Choroid plexus epithelial cell (primary cell): ENCODE data around the gene TGFBR3.

Experiments
- DNase-seq: peaks from one replicate; pipeline ENCODE4 v3.0.0-alpha.2; 2010; ENCODE audit warnings: low read depth
- H3K4me3 ChIP-seq: 2 replicates; pipeline ENCODE4 v1.5.1; 2011; ENCODE audit warnings: low read depth, mild to moderate bottlenecking, control low read depth, low read length, moderate library complexity
- CTCF ChIP-seq: conservative IDR thresholded peaks from 2 replicates; pipeline ENCODE4 v1.5.1; 2011; ENCODE audit warnings: low read depth, mild to moderate bottlenecking, control low read depth, inconsistent platforms, low read length, moderate library complexity

TGFBR3 gene

GRCh38 chr1:91831132-91831930 lies 54.6 kb downstream of the TGFBR3 start:
- H3K4me3 ChIP-seq = no peak overlapping the region
- no peak for TF ChIP-seq CTCF
- peak; percentile 73 for DNase-seq

GRCh38 chr1:91830242-91831131 lies 55.5 kb downstream of the TGFBR3 start:
- TF ChIP-seq CTCF = peak; percentile 74
- peak; percentile 93 for DNase-seq
- no peak overlapping the region for H3K4me3 ChIP-seq

- no peak for DNase-seq
- no peak overlapping the region for H3K4me3 ChIP-seq
- no peak for TF ChIP-seq CTCF
These were observed 56.4 kb downstream of the TGFBR3 start for GRCh38 chr1:91829293-91830153.

GRCh38 chr1:91828583-91829281 lies 57.2 kb downstream of the TGFBR3 start:
- no peak overlapping the region for H3K4me3 ChIP-seq

GRCh38 chr1:91827459-91828321 lies 58.3 kb downstream of the TGFBR3 start:
- DNase-seq = no peak
- H3K4me3 ChIP-seq = no peak overlapping the region
- TF ChIP-seq CTCF = no peak

More at GRCh38 chr1:91828583-91829281, 57.2 kb downstream of the TGFBR3 start:
- DNase-seq = no peak
- TF ChIP-seq CTCF = no peak
